DOHH2 (cell line): Measurements from ENCODE around the gene PLPP7.

ENCODE experiments used
- CTCF ChIP-seq: fragments of 200-600 bp; sonication (generic); IDR thresholded peaks from one replicate; pipeline ENCODE4 v1.5.1; 2014; ENCODE audit warnings: antibody characterized with exemption, mild to moderate bottlenecking, low read depth, low read length; ENCODE audit not compliant: poor library complexity, severe bottlenecking
- EZH2phosphoT487 ChIP-seq: fragments of 200-600 bp; sonication (generic); IDR thresholded peaks from 2 replicates; pipeline ENCODE4 v1.6.1; 2017; ENCODE audit warnings: borderline replicate concordance, mild to moderate bottlenecking, antibody characterized with exemption, low read length, moderate library complexity, mixed read lengths

DNA sequence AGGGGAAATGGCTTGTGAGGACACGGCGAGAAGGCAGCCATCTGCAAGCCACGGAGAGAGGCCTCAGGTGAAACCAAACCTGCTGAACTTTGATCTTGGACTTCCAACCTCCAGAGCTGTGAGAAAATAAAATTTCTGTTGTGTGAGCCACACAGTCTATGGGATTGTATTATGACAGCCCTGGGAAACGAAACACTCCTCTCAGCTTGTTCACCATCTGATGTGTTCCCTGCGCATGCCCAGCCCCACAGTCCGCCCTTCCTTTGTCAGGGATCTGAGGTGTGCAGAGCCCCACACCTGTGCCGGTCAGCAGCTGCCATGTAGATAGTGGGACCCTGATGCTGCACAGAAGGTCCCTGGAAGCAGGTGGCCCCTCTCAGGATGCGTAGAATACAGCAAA lies 34.1 kb downstream of the PLPP7 start:
- no peak for TF ChIP-seq CTCF
- no peak for TF ChIP-seq EZH2phosphoT487
